Progenitor cell of endocrine pancreas (in vitro differentiated cells): ENCODE data around the gene ATXN1. TPM values are rescaled to one million over a fixed set of nuclear protein-coding genes. Genes with fewer than 3 reads are reported as not detected.

Experiments used
- DNase-seq: peaks from one replicate; pipeline ENCODE4 v3.0.0; 2021; ENCODE audit warnings: low spot score; ENCODE audit not compliant: unreplicated experiment
- H3K27ac Mint-ChIP-seq: 2 replicates; pipeline ENCODE4 v1.8.0; 2021; ENCODE audit warnings: mild to moderate bottlenecking, moderate library complexity, mixed read lengths
- H3K27me3 Mint-ChIP-seq: 2 replicates; pipeline ENCODE4 v1.8.0; 2021; ENCODE audit warnings: mixed read lengths
- H3K36me3 Mint-ChIP-seq: 2 replicates; pipeline ENCODE4 v1.8.0; 2022; ENCODE audit warnings: mixed read lengths; ENCODE audit not compliant: insufficient read depth
- H3K4me1 Mint-ChIP-seq: 2 replicates; pipeline ENCODE4 v1.8.0; 2021; ENCODE audit warnings: low read depth, mixed read lengths
- H3K4me3 Mint-ChIP-seq: 2 replicates; pipeline ENCODE4 v1.8.0; 2021; ENCODE audit warnings: low read depth, mild to moderate bottlenecking, moderate library complexity, mixed read lengths
- H3K9me3 Mint-ChIP-seq: 2 replicates; pipeline ENCODE4 v1.8.0; 2021; ENCODE audit warnings: low read depth, mixed read lengths
- CTCF ChIP-seq: fragments of 200-600 bp; sonication (generic); IDR thresholded peaks from one replicate; pipeline ENCODE4 v1.5.0; 2021; ENCODE audit warnings: antibody characterized with exemption, mild to moderate bottlenecking; ENCODE audit not compliant: unreplicated experiment
- total RNA-seq: library from RNA; stranded (reverse); gene quantifications from 2 replicates; pipeline ENCODE4 v1.2.1, GENCODE V29; 2021

Gene ATXN1
- total RNA-seq, 1 donor from 2014 or later: 35.8 TPM

- H3K4me3 Mint-ChIP-seq: no peak overlapping the region
- no peaks in the 10 kb centered on the region for H3K27me3 Mint-ChIP-seq
- no peaks in the 10 kb centered on the region for H3K9me3 Mint-ChIP-seq
These were observed 239.7 kb downstream of the ATXN1 start for GRCh38 chr6:16521528-16521927.

GRCh38 chr6:16519265-16520242 lies 241.7 kb downstream of the ATXN1 start:
- Mint-ChIP-seq H3K9me3 (no peaks in the 10 kb centered on the region), H3K27me3 (no peaks in the 10 kb centered on the region), H3K36me3 (peaks cover 10% of the 10 kb centered on the region), H3K4me3 (no peak overlapping the region), H3K27ac (peak overlapping the region; percentile 94), H3K4me1 (peaks cover 34% of the 10 kb centered on the region)
- DNase-seq: no peak
- TF ChIP-seq CTCF: no peak

More at GRCh38 chr6:16521528-16521927, 239.7 kb downstream of the ATXN1 start:
- no peak for DNase-seq
- Mint-ChIP-seq H3K27ac (no peak overlapping the region), H3K4me1 (peaks cover 34% of the 10 kb centered on the region), H3K36me3 (peaks cover 10% of the 10 kb centered on the region)
- TF ChIP-seq CTCF: no peak

GRCh38 chr6:16518265-16518664 lies 243.0 kb downstream of the ATXN1 start:
- H3K4me1 Mint-ChIP-seq: peaks cover 44% of the 10 kb centered on the region
- TF ChIP-seq CTCF: peak; percentile 28
- no peak overlapping the region for H3K4me3 Mint-ChIP-seq
- H3K27me3 Mint-ChIP-seq: no peaks in the 10 kb centered on the region
- H3K27ac Mint-ChIP-seq: peak overlapping the region; percentile 50
- peaks cover 8% of the 10 kb centered on the region for H3K36me3 Mint-ChIP-seq
- no peak for DNase-seq
- no peaks in the 10 kb centered on the region for H3K9me3 Mint-ChIP-seq

GRCh38 chr6:16514249-16514648 lies 247.0 kb downstream of the ATXN1 start:
- no peaks in the 10 kb centered on the region for H3K27me3 Mint-ChIP-seq
- H3K27ac Mint-ChIP-seq: peak overlapping the region; percentile 80
- peak; percentile 66 for TF ChIP-seq CTCF
- no peak overlapping the region for H3K4me3 Mint-ChIP-seq
- H3K36me3 Mint-ChIP-seq: no peaks in the 10 kb centered on the region
- no peaks in the 10 kb centered on the region for H3K9me3 Mint-ChIP-seq
- peaks cover 41% of the 10 kb centered on the region for H3K4me1 Mint-ChIP-seq
- no peak for DNase-seq

GRCh38 chr6:16512544-16513290 lies 248.5 kb downstream of the ATXN1 start:
- H3K36me3 Mint-ChIP-seq: no peaks in the 10 kb centered on the region
- no peak for TF ChIP-seq CTCF
- peaks cover 29% of the 10 kb centered on the region for H3K4me1 Mint-ChIP-seq
- no peaks in the 10 kb centered on the region for H3K27me3 Mint-ChIP-seq
- H3K27ac Mint-ChIP-seq: no peak overlapping the region
- H3K4me3 Mint-ChIP-seq: no peak overlapping the region
- H3K9me3 Mint-ChIP-seq: no peaks in the 10 kb centered on the region
- no peak for DNase-seq
